Panc1 (cell line): ENCODE results near the gene XYLT1. TPM values are rescaled to one million over a fixed set of nuclear protein-coding genes. Genes with fewer than 3 reads are reported as not detected.

Experiments
- ATAC-seq: fragments of 200-7000 bp; cut with Tn5 transposase; 2 replicates; pipeline ENCODE4 v1.9.1; 2020; ENCODE audit warnings: mild to moderate bottlenecking, moderate library complexity
- BruUV-seq: library from RNA; stranded (reverse); fragments of 400-500 nt; replicated peaks from 2 replicates; lab custom pipeline; 2021; lab: Mats Ljungman, UMichigan
- CTCF ChIA-PET: fragments of 300-600 bp; sonication (Branson Sonifier 250); formaldehyde crosslinking; loops from one replicate; lab custom pipeline; 2022; ENCODE audit warnings: antibody characterized with exemption; lab: Charles Lee
- POLR2A ChIA-PET: fragments of 300-600 bp; sonication (Branson Sonifier 250); formaldehyde crosslinking; loops from one replicate; lab custom pipeline; 2022; ENCODE audit warnings: antibody characterized with exemption; lab: Charles Lee
- DNase-seq: peaks from one replicate; pipeline ENCODE4 v3.0.0-alpha.2; 2010; ENCODE audit warnings: low read depth, low spot score
- H3K27ac ChIP-seq: 2 replicates; pipeline ENCODE4 v1.5.1; 2011; ENCODE audit warnings: mild to moderate bottlenecking, low read length, inconsistent platforms
- H3K27me3 ChIP-seq: fragments of 200-500 bp; sonication (Bioruptor generic); 2 replicates; pipeline ENCODE4 v1.6.0; 2014; ENCODE audit warnings: low read length, inconsistent platforms; ENCODE audit not compliant: control insufficient read depth, insufficient read depth
- H3K36me3 ChIP-seq: fragments of 200-500 bp; sonication (Bioruptor generic); 2 replicates; pipeline ENCODE4 v1.5.1; 2014; ENCODE audit warnings: inconsistent platforms, mild to moderate bottlenecking, low read length, moderate library complexity; ENCODE audit not compliant: control insufficient read depth, insufficient read depth
- H3K4me1 ChIP-seq: 2 replicates; pipeline ENCODE4 v1.5.1; 2011; ENCODE audit warnings: inconsistent platforms, mild to moderate bottlenecking, low read length, moderate library complexity; ENCODE audit not compliant: control insufficient read depth, insufficient read depth
- H3K4me3 ChIP-seq, 2 experiments: 2 replicates each; pipeline ENCODE4 v1.5.1; 2011 to 2012; ENCODE audit warnings: low read depth in 2 of 2, low read length in 2 of 2, mild to moderate bottlenecking in 2 of 2, inconsistent platforms in 1 of 2, moderate library complexity in 1 of 2
- H3K9me3 ChIP-seq: fragments of 200-500 bp; sonication (Bioruptor generic); 2 replicates; pipeline ENCODE4 v1.5.1; 2014; ENCODE audit warnings: low read depth, mild to moderate bottlenecking, inconsistent platforms, low read length, moderate library complexity; ENCODE audit not compliant: control insufficient read depth, insufficient read depth
- CTCF ChIP-seq: fragments of 450-650 bp; IDR thresholded peaks from 2 replicates; pipeline ENCODE4 v1.5.1; 2017; ENCODE audit warnings: mild to moderate bottlenecking
- POLR2AphosphoS5 ChIP-seq: IDR thresholded peaks from 2 replicates; pipeline ENCODE4 v1.6.1; 2012; ENCODE audit warnings: mild to moderate bottlenecking, low read depth, low read length, moderate library complexity
- REST ChIP-seq, 2 experiments: IDR thresholded peaks; 2 replicates each; pipeline ENCODE4 v1.6.1; 2011 to 2012; ENCODE audit warnings: low read depth in 2 of 2, control low read depth in 1 of 2, low read length in 1 of 2, mild to moderate bottlenecking in 1 of 2, moderate library complexity in 1 of 2; ENCODE audit not compliant: insufficient read depth in 1 of 2
- SIN3A ChIP-seq: IDR thresholded peaks from 2 replicates; pipeline ENCODE4 v1.6.1; 2012; ENCODE audit warnings: low read depth, mild to moderate bottlenecking, low read length, moderate library complexity, borderline replicate concordance; ENCODE audit not compliant: insufficient read depth
- TCF7L2 ChIP-seq: IDR thresholded peaks from 2 replicates; pipeline ENCODE4 v1.6.1; 2011; ENCODE audit warnings: mild to moderate bottlenecking, low read depth, low read length, inconsistent platforms
- in situ Hi-C: cut with HindIII; loops from 2 replicates; pipeline ENCODE4 v1.10.0; 2016; ENCODE audit warnings: low sequenced_read_pairs, low pct_unique_long_range_greater_than_20kb
- intact Hi-C: fragments of 100-400 bp; cut with micrococcal nuclease; formaldehyde crosslinking; loops from one replicate; pipeline ENCODE4 v1.10.0; 2022; ENCODE audit not compliant: unreplicated experiment
- total RNA-seq: library from RNA; stranded (reverse); gene quantifications from one replicate; pipeline ENCODE4 v1.2.1, GENCODE V29; 2021; ENCODE audit not compliant: unreplicated experiment

The XYLT1 gene
- total RNA-seq, 1 experiment from 2014 or later = 0.62 TPM

- Histone ChIP-seq H3K4me1 (no peaks in the 10 kb centered on the region), H3K9me3 (no peaks in the 10 kb centered on the region), H3K27ac (no peak overlapping the region), H3K27me3 (no peaks in the 10 kb centered on the region), H3K36me3 (no peaks in the 10 kb centered on the region), H3K4me3 (no peak overlapping the region)
- BruUV-seq = no TSS peak
- TF ChIP-seq CTCF (no peak), REST (IDR thresholded peaks at IDR 0.05; ENCODE audit: insufficient read depth in 1 of 2, low read depth in 2 of 2, low read length in 1 of 2) (no peak), TCF7L2 (no peak), POLR2AphosphoS5 (no peak), SIN3A (no peak)
- in situ Hi-C loops = no loop called here
- DNase-seq = no peak
- intact Hi-C loops = no loop called here
- ATAC-seq = no peak
- ChIA-PET POLR2A (interaction anchor here (0.7 kb wide), 2 partner anchors 164 to 638 kb away, joined by 3 to 4 read pairs; no protein-coding TSS in a partner anchor), CTCF (no interaction called here)
Observed at GRCh38 chr16:17350207-17350606, 120.6 kb downstream of the XYLT1 start.

GRCh38 chr16:17348826-17349225, 121.9 kb downstream of the XYLT1 start:
- CTCF ChIA-PET = no interaction called here
- ATAC-seq (no peak), DNase-seq (no peak)
- in situ Hi-C loops (no loop called here), intact Hi-C loops (no loop called here)
- Histone ChIP-seq H3K27me3 (no peaks in the 10 kb centered on the region), H3K9me3 (no peaks in the 10 kb centered on the region), H3K36me3 (no peaks in the 10 kb centered on the region), H3K27ac (no peak overlapping the region), H3K4me3 (no peak overlapping the region), H3K4me1 (no peaks in the 10 kb centered on the region)
- no peak for TF ChIP-seq POLR2AphosphoS5
- TF ChIP-seq REST (IDR thresholded peaks at IDR 0.05; ENCODE audit: insufficient read depth in 1 of 2, low read depth in 2 of 2, low read length in 1 of 2) = no peak
- no peak for TF ChIP-seq CTCF
- no peak for TF ChIP-seq TCF7L2
- TF ChIP-seq SIN3A = no peak
- no TSS peak for BruUV-seq
- POLR2A ChIA-PET = no interaction called here
